Left cardiac atrium (tissue), 4 donors: ENCODE data around the gene TBC1D1. TPM values are rescaled to one million over a fixed set of nuclear protein-coding genes. Genes with fewer than 3 reads are reported as not detected.

Source experiments
- ATAC-seq, 2 donors: fragments of 200-7000 bp; cut with Tn5 transposase; one replicate each; pipeline ENCODE4 v1.9.1; 2020; ENCODE audit warnings: mild to moderate bottlenecking in 2 of 2, moderate library complexity in 2 of 2
- DNase-seq: peaks from one replicate; pipeline ENCODE4 v3.0.0-alpha.2; 2020
- intact Hi-C, 2 donors: fragments of 100-400 bp; cut with DNase I; formaldehyde crosslinking; loops; one replicate each; pipeline versions ENCODE4 v1.14.1 to v1.15.1; 2022 to 2023
- total RNA-seq, 2 donors: library from RNA; stranded (reverse); fragmentation: NEBNext Ultra II Directional; extraction: Animal tissue kit (Norgen Biotek cat#: 25700); gene quantifications; one replicate each; pipeline ENCODE4 v1.2.1, GENCODE V29; 2021
- donor health status: DM: no; HTN: yes; CAD: no.
- donor health status: DM: no; HTN: yes; CAD: no; lungs with severe emphysema.
- donor health status: DM: yes; HTN: yes; CAD: no.
- donor health status: Dilated cardiomyopathy.

Gene TBC1D1
- total RNA-seq, 2 donors from 2014 or later: 116 to 130 TPM

- ATAC-seq (peak in 1 of 2 donors; percentile 59), DNase-seq (no peak)
- intact Hi-C loops: no loop called here
Observed at GRCh38 chr4:38023347-38024205, 132.7 kb downstream of the TBC1D1 start.

DNA sequence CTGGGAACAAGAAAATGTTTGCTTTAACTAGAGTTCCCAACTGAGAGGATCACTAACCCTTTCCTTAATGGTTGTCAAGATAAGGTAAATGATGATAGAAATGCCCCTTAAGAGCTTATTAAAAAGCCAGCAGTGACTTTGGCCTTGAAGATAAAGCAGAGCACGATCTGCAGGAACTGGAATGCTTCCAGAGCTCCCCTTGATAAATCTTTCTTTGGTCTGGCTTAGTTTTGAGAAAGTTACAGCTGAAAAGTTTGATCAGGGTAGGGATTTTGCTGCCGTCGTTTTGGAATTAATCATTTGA, 133.3 kb downstream of the TBC1D1 start:
- ATAC-seq (no peak), DNase-seq (no peak)
- intact Hi-C loops: no loop called here

DNA sequence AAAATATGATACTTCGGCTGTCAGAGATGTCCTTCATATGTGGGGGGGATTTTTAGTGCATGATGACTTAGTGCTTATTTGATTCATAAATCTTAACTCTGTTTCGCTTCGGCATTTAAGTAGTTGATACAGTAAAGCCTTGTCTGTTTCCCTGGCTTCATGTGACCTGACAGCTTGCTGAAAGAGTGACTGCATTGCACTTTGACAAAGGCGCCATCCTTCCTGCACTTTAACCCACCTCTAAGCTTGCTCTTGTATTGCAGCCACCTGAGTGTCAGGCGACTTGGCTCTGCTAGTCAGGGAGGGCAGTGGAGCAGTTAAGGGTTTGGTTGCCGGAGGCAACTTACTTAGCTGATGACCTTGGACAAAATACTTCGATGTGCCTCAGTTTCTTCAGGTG, 134.8 kb downstream of the TBC1D1 start:
- ATAC-seq (no peak), DNase-seq (no peak)
- intact Hi-C loops: no loop called here

DNA sequence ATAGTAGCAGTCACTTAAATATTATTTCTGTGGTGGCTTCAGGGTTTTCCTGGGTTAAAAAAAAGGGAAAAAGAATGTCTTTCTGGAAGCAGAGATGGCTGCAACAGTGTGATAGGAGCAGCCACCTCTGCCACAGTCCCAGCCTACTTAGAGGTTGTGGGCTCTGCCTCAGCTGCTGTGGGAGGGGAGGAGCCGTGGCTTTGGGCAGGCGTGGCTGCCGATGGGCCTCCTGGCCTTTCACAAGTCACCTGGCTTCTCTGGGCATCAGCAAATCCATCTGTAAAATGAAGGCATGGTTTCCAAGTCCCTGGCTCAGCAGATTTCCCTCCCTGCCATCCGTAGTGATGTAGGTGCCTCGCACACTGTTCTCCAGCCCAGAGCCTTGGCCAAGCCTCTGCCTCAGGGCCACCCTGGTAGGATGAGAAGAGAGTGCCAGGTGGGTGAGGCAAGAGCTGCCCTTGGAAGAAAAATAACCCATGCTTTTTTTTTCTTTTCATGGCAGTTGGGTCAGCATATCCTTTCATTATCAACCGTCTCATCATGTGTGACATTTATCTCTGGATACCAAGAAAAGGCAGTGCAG, 135.4 kb downstream of the TBC1D1 start:
- intact Hi-C loops: no loop called here
- ATAC-seq: peak in 1 of 2 donors; percentile 22

GRCh38 chr4:38030023-38030422, 139.1 kb downstream of the TBC1D1 start:
- intact Hi-C loops: loop anchor here in 1 of 2 donors (10.0 kb wide), 1 partner anchor 425 kb away; no protein-coding TSS in a partner anchor
- DNase-seq (no peak), ATAC-seq (no peak)

More for the DNA sequence above, 135.4 kb downstream of the TBC1D1 start:
- DNase-seq: no peak

- DNase-seq (no peak), ATAC-seq (peak; percentile 48 to 57)
- intact Hi-C loops: loop anchor here in 1 of 2 donors (5.0 to 10.0 kb wide), 2 partner anchors 58 to 430 kb away; no protein-coding TSS in a partner anchor
Observed at GRCh38 chr4:38034986-38035882, 144.3 kb downstream of the TBC1D1 start.

DNA sequence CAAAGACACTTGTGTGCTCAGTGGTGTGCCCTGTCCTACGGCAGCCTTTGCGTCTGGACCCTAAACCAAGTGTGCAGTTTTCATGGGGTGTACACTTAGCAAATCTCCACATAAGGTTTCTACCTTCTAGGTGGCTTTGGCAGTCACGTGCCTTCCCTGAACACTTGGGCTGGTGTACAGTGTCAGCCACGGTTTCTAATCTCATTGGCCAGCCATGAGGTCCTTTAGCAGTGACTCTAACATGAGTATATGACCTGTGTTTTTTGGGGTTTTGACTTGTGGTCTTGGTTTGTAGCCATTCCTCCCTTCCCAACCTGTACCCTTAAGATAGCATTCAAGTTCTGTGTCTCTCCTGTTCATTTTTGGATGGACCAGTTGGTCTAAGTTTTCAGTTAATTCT, 145.7 kb downstream of the TBC1D1 start:
- DNase-seq (no peak), ATAC-seq (no peak)
- intact Hi-C loops: loop anchor here in 1 of 2 donors (2.0 to 10.0 kb wide), 3 partner anchors 59 to 432 kb away; no protein-coding TSS in a partner anchor

DNA sequence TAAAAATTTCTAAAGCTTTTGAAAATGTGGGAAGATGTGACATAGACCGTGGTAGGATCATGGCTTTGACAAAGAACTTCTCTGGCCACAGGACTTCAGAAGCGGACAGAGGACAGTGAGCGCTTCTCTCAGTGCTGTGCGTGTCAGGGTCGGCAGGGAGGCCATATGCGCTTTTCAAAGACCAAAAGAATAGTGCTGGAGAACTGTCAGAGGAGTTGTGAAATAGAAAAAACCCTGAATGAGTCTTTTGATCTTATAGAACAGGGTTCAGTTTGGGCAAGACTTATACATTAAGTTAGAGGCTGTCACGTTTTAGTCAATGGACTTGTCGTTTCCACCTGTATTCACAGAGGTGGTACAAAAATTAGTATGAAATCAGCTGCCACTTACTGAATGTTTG, 146.7 kb downstream of the TBC1D1 start:
- intact Hi-C loops: loop anchor here in 1 of 2 donors (2.0 to 10.0 kb wide), 3 partner anchors 60 to 433 kb away; no protein-coding TSS in a partner anchor
- ATAC-seq (no peak), DNase-seq (no peak)

- intact Hi-C loops: no loop called here
- no peak for DNase-seq
- peak in 1 of 2 donors; percentile 67 for ATAC-seq
Observed at GRCh38 chr4:38040619-38041018, 149.7 kb downstream of the TBC1D1 start.

GRCh38 chr4:38044060-38044459, 153.2 kb downstream of the TBC1D1 start:
- no peak for DNase-seq
- no peak for ATAC-seq
- intact Hi-C loops: no loop called here

DNA sequence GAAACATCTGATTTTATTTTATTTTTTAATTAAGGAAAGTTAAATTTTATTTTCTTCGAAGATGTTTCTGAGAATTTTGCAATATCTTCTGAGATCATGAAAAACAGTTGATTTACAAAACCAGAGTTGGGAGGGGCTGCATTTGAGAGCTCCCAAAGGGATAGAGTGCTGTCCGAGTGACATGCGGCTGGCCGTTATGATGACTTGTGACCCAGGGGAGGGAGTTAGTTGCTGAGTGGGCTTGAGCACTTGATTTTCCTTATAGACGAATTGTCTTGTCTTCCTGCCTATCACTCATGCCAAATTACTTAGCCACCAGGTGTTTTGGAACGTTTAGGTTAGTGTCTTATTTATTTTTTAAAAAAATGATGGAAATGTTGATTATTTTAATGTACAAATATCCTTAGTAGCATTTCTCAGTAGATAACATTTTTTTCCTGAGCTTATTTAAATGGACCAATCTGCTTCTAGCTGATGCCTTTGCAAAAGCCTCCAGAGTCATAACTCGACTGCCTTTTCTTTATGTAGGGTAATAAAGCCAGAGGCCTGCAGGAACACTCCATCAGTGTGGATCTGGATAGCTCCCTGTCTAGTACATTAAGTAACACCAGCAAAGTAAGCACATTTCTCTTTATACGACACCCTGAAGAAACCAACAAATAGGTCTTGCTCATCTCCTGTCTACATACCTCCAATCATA, 154.6 kb downstream of the TBC1D1 start:
- DNase-seq (no peak), ATAC-seq (no peak)
- intact Hi-C loops: no loop called here

DNA sequence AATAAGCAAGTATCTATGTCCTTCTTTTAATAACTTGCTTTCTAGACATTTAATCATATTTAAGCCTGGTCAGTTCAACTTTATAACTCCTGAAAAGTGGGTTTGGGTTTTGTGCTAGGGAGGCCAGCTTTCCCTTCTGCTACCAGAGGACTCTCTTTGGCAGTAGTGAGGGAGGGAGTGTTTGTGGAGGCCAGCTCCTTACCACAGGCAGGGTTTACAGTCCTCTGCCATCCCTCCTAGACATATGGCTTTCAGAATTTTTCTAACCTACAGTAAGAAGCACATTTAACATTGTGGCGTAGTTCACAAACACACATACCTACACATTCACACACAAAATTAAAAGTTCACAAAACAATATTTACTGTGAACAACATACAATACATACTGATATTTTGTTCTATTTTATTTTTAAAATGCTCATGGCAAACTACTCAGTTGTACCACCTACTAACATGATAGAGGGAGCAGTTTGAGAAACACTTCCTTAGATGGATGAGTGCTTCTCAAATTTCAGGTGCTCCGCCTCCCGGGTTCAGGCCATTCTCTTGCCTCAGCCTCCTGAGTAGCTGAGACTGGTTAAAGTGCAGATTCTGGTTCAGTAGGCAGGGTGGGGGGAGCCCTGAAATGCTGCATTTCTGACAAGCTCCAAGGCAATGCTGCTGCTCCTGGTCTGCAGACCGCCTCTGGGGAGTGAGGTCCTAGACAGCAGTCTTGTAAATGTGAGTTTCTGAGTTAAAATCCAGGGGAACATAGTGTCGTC, 156.0 kb downstream of the TBC1D1 start:
- ATAC-seq: no peak
- DNase-seq: no peak
- intact Hi-C loops: no loop called here

- intact Hi-C loops: no loop called here
- ATAC-seq: peak in 1 of 2 donors; percentile 6
- DNase-seq: no peak
Observed at GRCh38 chr4:38049545-38050170, 158.8 kb downstream of the TBC1D1 start.

DNA sequence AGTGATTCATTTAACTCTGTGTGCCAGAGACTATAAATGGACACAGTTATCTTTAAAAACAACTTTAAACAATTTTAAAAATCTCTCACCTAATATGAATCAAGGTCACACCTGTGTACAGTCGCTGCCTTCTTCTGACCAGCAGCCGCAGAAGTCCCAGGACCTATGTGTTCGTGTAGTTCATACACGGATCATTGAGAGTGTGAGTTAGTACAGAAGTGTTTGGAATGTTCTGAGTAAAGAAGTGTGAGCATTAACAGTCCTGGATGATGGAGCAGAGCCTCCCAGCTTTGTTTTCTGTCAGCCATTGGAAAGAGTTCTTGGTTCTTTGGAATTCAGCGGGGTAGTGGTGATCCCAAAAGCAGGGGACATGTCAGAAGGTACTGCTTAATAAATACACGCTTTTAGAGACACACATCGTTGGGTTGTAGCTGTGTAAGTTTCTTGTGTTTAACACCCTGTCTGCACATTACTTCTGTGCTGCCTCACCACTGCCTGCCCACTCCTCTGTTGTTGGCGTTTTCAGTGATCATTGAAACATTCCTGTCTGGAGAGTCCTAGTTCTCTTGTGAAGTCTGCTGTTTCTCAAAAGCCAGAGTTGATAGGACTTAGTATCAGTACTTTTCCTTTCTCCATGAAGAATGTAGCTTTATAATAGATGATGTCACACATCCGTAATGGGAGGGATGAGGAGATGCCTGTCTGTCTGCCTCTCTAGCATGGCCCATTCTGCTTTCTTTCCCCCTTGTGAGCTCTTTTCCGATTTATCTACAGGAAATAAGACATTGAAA, 159.9 kb downstream of the TBC1D1 start:
- ATAC-seq (peak; percentile 40 to 67), DNase-seq (no peak)
- intact Hi-C loops: no loop called here

- ATAC-seq (peak; percentile 5 to 42), DNase-seq (no peak)
- intact Hi-C loops: no loop called here
Observed at GRCh38 chr4:38055566-38055965, 164.7 kb downstream of the TBC1D1 start.

DNA sequence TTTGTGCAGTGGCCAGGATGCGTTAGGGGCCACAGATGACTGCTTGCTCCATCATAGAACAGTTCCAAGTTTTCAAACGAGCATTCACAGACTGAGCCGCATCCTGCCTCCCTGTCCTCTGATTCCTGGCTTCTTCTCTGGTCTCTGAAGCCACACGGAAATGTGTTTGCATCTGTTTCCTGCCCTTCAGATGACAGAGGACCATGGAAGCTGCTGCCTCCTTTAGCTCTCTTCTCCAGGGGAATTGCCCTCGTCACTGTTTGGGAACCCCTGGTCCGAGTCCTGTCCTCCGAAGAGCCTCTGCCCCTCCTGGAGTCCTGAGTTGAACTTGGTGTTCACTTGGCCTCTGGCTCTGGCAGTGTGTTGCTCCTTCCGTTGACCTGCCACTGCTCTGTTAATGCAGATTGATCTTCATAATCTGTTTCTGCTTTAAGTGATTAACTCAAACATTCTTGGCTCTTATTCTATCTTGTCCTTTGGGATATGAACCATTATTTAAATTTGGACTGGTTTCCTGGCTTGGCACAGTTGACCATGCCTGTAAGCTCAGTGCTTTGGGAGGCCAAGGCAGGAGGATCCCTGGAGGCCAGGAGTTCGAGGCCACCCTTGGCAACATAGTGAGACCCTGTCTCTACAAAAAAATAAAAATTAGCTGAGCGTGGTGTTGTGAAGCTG, 165.3 kb downstream of the TBC1D1 start:
- ATAC-seq (peak; percentile 36 to 63), DNase-seq (peak; percentile 31)
- intact Hi-C loops: no loop called here
